Endodermal cell (in vitro differentiated cells): Measurements from ENCODE around the gene EOMES. TPM values are rescaled to one million over a fixed set of nuclear protein-coding genes. Genes with fewer than 3 reads are reported as not detected.

Experiments
- DNase-seq: peaks from one replicate; pipeline ENCODE4 v3.0.0-alpha.2; 2017
- H3K27ac ChIP-seq: 2 replicates; pipeline ENCODE4 v1.5.1; 2013; ENCODE audit warnings: mild to moderate bottlenecking, low read depth, low read length, moderate library complexity
- H3K27me3 ChIP-seq: 2 replicates; pipeline ENCODE4 v1.6.1; 2013; ENCODE audit warnings: mild to moderate bottlenecking, low read length, moderate library complexity; ENCODE audit not compliant: insufficient read depth, control insufficient read depth, poor library complexity, severe bottlenecking
- H3K36me3 ChIP-seq: 2 replicates; pipeline ENCODE4 v1.7.0; 2013; ENCODE audit warnings: mild to moderate bottlenecking, low read length, moderate library complexity; ENCODE audit not compliant: control insufficient read depth, insufficient read depth
- H3K4me1 ChIP-seq: one replicate; pipeline ENCODE4 v1.7.0; 2013; ENCODE audit warnings: low read length; ENCODE audit not compliant: control insufficient read depth, insufficient read depth
- H3K4me3 ChIP-seq: 2 replicates; pipeline ENCODE4 v1.5.1; 2013; ENCODE audit warnings: mild to moderate bottlenecking, low read length, moderate library complexity
- H3K9ac ChIP-seq: 2 replicates; pipeline ENCODE4 v1.6.1; 2013; ENCODE audit warnings: mild to moderate bottlenecking, low read length, moderate library complexity; ENCODE audit not compliant: poor library complexity, severe bottlenecking; ENCODE audit errors: extremely low read depth
- H3K9me3 ChIP-seq: 2 replicates; pipeline ENCODE4 v1.6.1; 2013; ENCODE audit warnings: mild to moderate bottlenecking, low read length, moderate library complexity; ENCODE audit not compliant: control insufficient read depth
- H3K27ac Mint-ChIP-seq: 2 replicates; pipeline ENCODE4 v1.8.0; 2020; ENCODE audit warnings: mixed read lengths
- H3K27me3 Mint-ChIP-seq: 2 replicates; pipeline ENCODE4 v1.8.0; 2021; ENCODE audit warnings: mild to moderate bottlenecking, mixed read lengths; ENCODE audit not compliant: insufficient read depth
- H3K36me3 Mint-ChIP-seq: 2 replicates; pipeline ENCODE4 v1.8.0; 2020; ENCODE audit warnings: low read depth, mixed read lengths
- H3K4me1 Mint-ChIP-seq: 2 replicates; pipeline ENCODE4 v1.8.0; 2020; ENCODE audit warnings: mixed read lengths
- H3K4me3 Mint-ChIP-seq: 2 replicates; pipeline ENCODE4 v1.8.0; 2020; ENCODE audit warnings: mild to moderate bottlenecking, moderate library complexity, mixed read lengths
- H3K9me3 Mint-ChIP-seq: 2 replicates; pipeline ENCODE4 v1.8.0; 2020; ENCODE audit warnings: mild to moderate bottlenecking, mixed read lengths
- CTCF ChIP-seq: fragments of 200-600 bp; sonication (generic); conservative IDR thresholded peaks from 2 replicates; pipeline ENCODE4 v1.5.0; 2021; ENCODE audit warnings: antibody characterized with exemption, mild to moderate bottlenecking
- WGBS, 2 experiments: methylation state at CpG; one replicate each; pipeline versions ENCODE4 v1.1.5 to v1.1.7; 2013; ENCODE audit warnings: missing lambda C conversion rate in 2 of 2, mixed read lengths in 1 of 2; ENCODE audit not compliant: insufficient coverage in 1 of 2, insufficient read length in 1 of 2; 5-methylcytosine and 5-hydroxymethylcytosine counted together
- total RNA-seq, 2 donors: library from RNA; stranded (reverse); fragmentation: NEBNext Ultra II Directional in 1 of 2; extraction: Animal tissue kit (Norgen Biotek cat#: 25700) in 1 of 2; gene quantifications; 2 replicates in 1 of 2; 3 replicates in 1 of 2; pipeline ENCODE4 v1.2.1, GENCODE V29; 2021

The EOMES gene
- total RNA-seq, 2 donors from 2014 or later = 182 to 283 TPM

GRCh38 chr3:27666272-27666671 lies 55.9 kb downstream of the EOMES start:
- no peak overlapping the region for H3K9ac ChIP-seq
- no peaks in the 10 kb centered on the region for H3K9me3 ChIP-seq
- 22% methylated on average over 1 of the region's 1 CpG; no CpG with 5 or more reads in 1 of the 2 experiments for WGBS, 2 experiments
- no peaks in the 10 kb centered on the region for H3K27me3 ChIP-seq
- Mint-ChIP-seq H3K27me3 (peaks cover 4% of the 10 kb centered on the region), H3K36me3 (no peaks in the 10 kb centered on the region), H3K27ac (peak overlapping the region; percentile 89), H3K4me1 (peaks cover 22% of the 10 kb centered on the region), H3K4me3 (peak overlapping the region; percentile 25), H3K9me3 (no peaks in the 10 kb centered on the region)
- no peaks in the 10 kb centered on the region for H3K4me1 ChIP-seq
- H3K27ac ChIP-seq = no peak overlapping the region
- no peak for TF ChIP-seq CTCF
- peak; percentile 71 for DNase-seq
- no peak overlapping the region for H3K4me3 ChIP-seq
- no peaks in the 10 kb centered on the region for H3K36me3 ChIP-seq

Other genes starting within 250 kb of the EOMES start
- 10 to 100 TPM; 58.4 to 83.8 TPM for gene SLC4A7, start 237.9 kb downstream of the EOMES start, total RNA-seq